ENCODE data around the gene SIGLEC14.
"Not testable (repeated sequence)": the region's sequence is repeated elsewhere in the genome, so short reads cannot be mapped to it uniquely, and the experiment has no call there.

SIGLEC14 gene

DNA sequence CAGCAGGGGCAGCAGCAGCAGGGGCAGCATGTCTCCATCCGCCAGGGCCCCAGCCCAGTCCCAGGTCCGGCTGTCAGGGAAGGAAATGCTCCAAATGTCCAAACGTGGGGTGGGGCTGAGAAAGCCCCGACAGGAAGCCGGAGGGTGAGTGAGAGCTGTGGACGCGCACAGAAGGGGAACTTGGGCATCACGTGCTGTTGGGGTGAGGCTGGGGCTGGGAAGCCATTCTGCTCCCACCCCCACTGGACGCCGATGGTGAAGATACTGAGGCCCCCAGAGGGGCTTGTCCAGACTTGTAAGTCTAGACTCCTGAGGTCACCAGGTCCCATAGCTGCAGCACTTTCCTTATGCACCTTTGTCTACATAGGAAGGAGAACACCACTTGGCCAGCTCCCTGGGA, at the start of gene SIGLEC14:
Gene SIGLEC14 (minus strand): TSS at position 96 of the 400 bp plus-strand sequence. CDS start 66 bp downstream, at position 30.
- not testable (repeated sequence) for DNase-seq

GRCh38 chr19:51695702-51696315, 49.2 kb upstream of the SIGLEC14 start:
- no peak for DNase-seq

GRCh38 chr19:51695088-51695487, 48.5 kb upstream of the SIGLEC14 start:
- DNase-seq = no peak

DNA sequence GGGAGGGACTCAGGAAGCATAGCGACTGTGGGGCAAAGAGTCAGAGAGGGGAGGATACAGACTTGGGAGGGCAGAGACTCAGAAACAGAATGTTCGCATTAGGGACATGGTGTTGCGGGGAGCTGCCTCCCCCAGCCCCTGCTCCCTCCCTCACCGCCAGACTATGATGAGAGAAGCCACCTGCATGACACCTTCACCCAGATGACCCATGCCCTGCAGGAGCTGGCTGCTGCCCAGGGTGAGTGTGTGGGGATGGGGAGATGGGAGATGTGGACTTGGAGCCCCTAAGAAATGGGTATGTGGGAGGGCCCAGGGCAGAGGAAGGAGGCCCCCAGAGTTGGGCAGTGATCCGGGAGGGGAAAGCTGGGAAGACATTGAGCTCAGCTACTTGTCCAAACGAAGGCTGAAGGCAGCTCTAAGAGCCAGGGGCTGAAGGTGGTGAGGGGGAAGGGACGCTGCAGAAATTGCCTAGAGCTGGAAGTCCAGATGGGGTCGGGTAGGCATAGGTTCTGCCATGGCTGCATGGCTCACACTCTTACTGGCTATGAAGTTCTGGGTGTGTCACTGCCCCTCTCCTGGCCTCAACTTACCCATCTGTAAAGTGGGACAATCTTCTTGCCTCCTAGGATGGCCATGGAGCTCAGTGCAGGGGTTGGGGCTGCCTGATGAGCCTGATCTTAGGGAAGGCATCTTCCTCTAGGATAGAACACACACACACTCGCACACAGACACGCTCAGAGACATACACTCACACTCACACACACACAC, 47.9 kb upstream of the SIGLEC14 start:
- DNase-seq = no peak

DNA sequence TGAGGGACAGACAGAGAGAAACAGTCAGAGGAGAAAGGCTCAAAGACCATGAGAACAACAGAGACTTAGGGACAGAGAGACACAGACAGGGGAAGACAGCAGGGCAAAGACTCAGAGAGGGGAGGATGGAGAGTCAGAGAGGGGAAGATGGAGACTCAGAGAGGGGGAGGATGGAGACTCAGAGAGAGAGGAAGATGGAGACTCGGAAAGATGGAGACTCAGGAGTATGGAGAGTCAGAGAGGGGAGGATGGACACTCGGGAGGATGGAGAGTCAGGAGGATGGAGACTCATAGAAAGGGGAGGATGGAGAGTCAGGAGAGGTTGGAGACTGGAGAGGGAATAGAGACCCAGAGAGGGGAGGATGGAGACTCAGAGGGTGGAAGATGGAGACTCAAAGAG, 47.2 kb upstream of the SIGLEC14 start:
- no peak for DNase-seq

DNA sequence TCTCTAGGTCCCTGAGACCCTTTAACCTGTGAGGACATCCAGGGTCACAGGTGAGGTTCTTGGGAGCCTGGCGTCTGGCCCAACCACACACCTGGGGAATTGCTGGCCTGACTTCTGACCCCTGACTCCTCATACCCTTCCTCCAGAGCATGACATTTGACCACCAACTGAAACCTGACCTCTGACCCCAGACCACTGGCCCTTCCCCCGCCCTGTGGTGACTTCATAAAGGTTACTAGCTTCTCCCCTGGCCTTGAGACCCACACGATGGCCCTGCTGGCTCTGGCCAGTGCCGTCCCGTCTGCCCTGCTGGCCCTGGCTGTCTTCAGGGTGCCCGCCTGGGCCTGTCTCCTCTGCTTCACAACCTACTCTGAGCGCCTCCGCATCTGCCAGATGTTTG, 46.6 kb upstream of the SIGLEC14 start, which contains the start of gene SPACA6:
Gene SPACA6 (plus strand): TSS at position 71 of the 400 bp plus-strand sequence. CDS start 197 bp downstream, at position 268.
- DNase-seq = no peak

DNA sequence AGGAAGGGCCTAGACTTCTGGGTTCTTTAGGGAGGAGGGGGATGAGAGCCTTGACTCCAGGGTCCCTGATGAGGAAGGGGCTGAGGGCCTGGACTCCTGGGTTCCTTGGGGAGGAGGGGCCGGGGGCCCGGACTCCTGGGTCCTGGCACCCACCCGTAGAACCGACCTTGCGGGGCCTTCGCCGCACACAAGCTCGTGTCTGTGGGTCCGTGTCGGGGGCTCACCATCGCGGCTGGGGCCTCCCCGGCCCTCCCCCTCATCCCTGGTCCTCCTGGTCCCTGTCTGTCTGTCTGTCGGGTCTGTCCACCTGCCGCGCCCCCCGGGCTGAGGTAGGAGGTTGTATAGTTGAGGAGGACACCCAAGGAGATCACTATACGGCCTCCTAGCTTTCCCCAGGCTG, 45.8 kb upstream of the SIGLEC14 start:
- no peak for DNase-seq

- no peak for DNase-seq
Observed at GRCh38 chr19:51691584-51692428, 45.2 kb upstream of the SIGLEC14 start.

- DNase-seq = peak in 1 of 2 donors; percentile 7
Observed at GRCh38 chr19:51691074-51691583, 44.5 kb upstream of the SIGLEC14 start.

GRCh38 chr19:51690454-51691073, 43.9 kb upstream of the SIGLEC14 start:
- peak; percentile 18 to 74 for DNase-seq

GRCh38 chr19:51689751-51690453, 43.3 kb upstream of the SIGLEC14 start:
- peak; percentile 1 to 59 for DNase-seq

DNA sequence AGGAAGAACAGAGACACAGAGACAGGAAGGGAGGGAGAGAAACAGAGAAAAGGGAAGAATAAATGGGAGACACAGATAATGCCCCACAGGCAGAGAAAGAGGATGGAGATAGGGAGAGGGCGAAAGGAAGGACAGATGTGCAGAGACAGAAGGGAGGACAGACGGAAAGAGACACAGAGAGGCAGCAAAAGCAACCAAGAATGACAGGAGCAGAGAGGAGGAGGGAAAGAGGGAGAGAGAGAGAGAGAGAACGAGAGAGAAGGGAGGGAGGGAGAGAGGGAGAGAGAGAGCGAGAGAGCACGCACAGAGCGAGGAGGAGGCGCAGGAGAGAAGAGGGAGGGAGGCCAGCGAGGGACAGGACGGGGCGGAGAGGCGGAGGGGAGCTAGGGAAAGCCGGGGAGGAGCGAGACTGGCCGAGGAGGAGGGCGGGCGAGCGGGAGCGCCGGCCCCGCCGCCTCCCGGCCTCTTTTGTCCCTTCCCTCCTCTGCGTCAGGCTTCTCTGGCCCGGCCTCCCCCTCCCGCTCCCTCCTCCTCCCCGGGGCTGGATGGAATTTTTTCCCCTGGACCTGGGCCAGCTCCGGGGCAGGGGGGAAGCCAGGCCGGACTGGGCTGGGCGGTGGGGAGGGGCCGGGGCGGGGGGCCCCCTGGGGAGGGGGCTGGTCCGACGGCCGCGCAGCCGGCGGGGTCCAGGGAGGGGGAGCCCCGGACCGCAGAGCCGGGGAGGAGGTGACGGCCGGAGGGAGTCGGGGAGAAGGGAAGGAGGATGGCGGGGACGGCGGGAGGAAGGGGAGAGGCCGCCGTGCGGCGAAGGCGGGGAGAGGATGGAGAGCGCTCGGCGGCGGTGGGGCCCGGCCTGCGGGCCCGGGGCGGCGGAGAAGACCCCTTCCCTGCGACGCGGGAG, 42.3 kb upstream of the SIGLEC14 start:
- DNase-seq = peak; percentile 94 to 97

GRCh38 chr19:51687791-51688670, 41.4 kb upstream of the SIGLEC14 start:
- DNase-seq = peak; percentile 40 to 55

GRCh38 chr19:51686171-51686570, 39.5 kb upstream of the SIGLEC14 start:
- DNase-seq = no peak

DNA sequence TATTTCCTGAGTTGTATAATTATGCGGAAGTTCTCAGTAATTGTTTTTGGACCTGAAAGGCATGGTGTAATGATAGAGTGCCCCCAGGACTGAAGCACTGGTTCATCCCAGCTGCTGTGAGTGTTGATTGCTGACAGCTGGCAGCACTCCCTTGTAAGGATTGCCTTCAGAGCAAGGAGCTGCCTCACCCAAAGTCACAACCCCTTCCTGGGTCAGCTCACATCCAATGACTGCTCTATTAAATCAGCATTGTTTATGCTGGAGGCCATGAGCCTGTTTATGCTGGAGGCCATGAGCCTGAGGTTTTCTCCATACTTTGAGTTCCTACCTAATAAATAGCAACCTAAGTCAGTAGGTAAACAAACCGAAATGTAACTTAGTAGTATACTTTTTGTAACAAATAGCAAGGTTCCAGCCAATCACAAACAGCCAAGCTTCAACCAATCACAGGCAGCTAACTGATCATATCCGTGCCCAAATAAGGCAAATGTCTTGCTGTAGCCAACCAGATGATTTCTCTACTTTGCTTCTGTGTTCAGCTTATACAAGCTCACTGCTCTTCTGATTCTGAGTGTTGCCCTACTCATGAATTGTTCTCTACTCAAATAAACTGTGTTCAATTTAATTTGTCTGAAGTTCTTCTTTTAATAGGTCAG, 34.8 kb upstream of the SIGLEC14 start:
- no peak for DNase-seq

DNA sequence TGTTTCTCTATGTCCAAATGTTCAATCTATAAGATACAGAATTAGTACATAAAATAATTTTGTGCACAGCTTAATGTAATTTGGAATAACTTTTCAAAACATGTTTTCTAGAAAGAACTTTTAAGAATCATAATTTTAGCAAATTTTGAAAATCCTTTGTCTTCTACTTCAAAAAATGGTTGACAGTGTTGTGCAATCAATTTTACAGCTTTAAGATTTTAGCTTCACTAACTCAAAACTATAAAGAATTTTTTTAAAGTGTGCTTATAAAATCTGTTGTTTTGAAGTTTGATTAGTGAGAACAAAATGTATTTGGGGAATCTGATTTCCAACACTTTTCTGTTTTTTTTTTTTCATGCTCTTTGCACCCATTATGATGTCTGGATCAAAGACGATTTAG, 33.8 kb upstream of the SIGLEC14 start:
- no peak for DNase-seq

GRCh38 chr19:51676566-51677083, 30.0 kb upstream of the SIGLEC14 start:
- DNase-seq = no peak

DNA sequence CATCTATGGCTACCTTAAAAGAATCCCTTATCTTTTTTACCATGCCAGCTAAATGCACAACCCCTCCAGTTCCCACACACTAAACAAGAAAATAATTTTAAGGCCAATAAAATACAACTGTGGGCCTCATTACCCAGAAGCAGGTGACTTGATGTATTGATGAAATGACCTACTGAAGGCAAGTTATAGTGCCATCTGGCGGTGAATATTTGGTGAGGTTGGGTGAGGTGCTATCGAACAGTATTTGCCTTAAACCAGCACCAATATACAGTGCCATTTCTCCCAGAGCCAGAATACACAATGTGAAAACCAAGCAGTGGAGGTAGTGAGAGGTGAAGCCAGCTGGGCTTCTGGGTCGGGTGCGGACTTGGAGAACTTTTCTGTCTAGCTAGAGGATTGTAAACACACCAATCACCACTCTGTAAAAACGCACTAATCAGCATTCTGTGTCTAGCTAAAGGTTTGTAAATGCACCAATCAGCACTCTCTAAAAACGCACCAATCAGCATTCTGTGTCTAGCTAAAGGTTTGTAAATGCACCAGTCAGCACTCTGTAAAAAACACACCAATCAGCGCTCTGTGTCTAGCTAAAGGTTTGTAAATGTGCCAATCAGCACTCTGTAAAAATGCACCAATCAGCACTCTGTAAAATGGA, 29.4 kb upstream of the SIGLEC14 start:
- not testable (repeated sequence) for DNase-seq
